PFSK-1 (cell line): Measurements from ENCODE around the gene ALDOA.

Source experiments
- POLR2AphosphoS5 ChIP-seq: IDR thresholded peaks from 2 replicates; pipeline ENCODE4 v1.6.1; 2012; ENCODE audit warnings: low read depth, mild to moderate bottlenecking, control low read depth, low read length, moderate library complexity
- TAF1 ChIP-seq: IDR thresholded peaks from 2 replicates; pipeline ENCODE4 v1.6.1; 2012; ENCODE audit warnings: low read length, control low read depth, borderline replicate concordance; ENCODE audit not compliant: insufficient read depth

DNA sequence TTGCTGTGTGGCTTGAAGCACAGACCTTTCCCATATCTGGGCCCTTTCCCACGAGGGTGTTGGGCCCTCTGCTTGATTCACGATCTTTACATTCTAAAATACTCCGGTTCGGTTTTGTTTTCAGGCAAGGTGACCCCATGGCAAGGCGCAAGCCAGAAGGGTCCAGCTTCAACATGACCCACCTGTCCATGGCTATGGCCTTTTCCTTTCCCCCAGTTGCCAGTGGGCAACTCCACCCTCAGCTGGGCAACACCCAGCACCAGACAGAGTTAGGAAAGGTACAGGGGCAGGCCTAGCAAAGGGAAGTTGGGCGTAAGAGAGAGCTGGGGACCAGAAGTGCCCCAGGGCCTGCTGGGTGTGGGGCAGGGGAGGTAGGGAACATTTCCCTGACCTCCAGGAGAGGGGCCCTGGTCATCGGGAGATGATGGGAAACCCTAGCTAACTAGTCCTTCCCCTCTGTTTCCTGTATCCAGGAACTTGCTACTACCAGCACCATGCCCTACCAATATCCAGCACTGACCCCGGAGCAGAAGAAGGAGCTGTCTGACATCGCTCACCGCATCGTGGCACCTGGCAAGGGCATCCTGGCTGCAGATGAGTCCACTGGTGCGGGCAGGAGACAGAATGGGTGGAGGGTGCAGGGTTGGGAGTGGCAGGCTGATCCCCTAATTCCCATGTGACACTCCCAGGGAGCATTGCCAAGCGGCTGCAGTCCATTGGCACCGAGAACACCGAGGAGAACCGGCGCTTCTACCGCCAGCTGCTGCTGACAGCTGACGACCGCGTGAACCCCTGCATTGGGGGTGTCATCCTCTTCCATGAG lies 1.4 kb downstream of the ALDOA start:
- TF ChIP-seq POLR2AphosphoS5 = no peak
- no peak for TF ChIP-seq TAF1
